Measurements from ENCODE around the gene GRPEL1.

- no peak for TF ChIP-seq CTCF (conservative IDR thresholded peaks at IDR 0.05; ENCODE audit: low read depth, low read length)
- TF ChIP-seq EZH2 (IDR thresholded peaks at IDR 0.05; ENCODE audit: borderline replicate concordance, low read depth, low read length, poor library complexity, severe bottlenecking): no peak
Observed at GRCh38 chr4:7014815-7015214, 53.0 kb downstream of the GRPEL1 start.
